ENCODE results near the gene MDM2.

GRCh38 chr12:68790952-68791234, 17.1 kb upstream of the MDM2 start:
- TF ChIP-seq CTCF (IDR thresholded peaks at IDR 0.05) (no peak), POLR2A (IDR thresholded peaks at IDR 0.05) (no peak)
